Smooth muscle cell (in vitro differentiated cells): ENCODE measurements around the gene LHFPL2. TPM values are rescaled to one million over a fixed set of nuclear protein-coding genes. Genes with fewer than 3 reads are reported as not detected.

Experiments used
- DNase-seq: peaks from one replicate; lab custom pipeline; 2025; ENCODE audit not compliant: unreplicated experiment; lab: John Stamatoyannopoulos, UW
- H2AFZ ChIP-seq: fragments of 200-600 bp; sonication (generic); 2 replicates; pipeline ENCODE4 v1.6.0; 2016; ENCODE audit warnings: antibody characterized with exemption, low read depth, mild to moderate bottlenecking
- H3F3A ChIP-seq: fragments of 200-600 bp; sonication (generic); 2 replicates; pipeline ENCODE4 v1.6.0; 2017; ENCODE audit warnings: antibody characterized with exemption, low read depth
- H3K27ac ChIP-seq: fragments of 200-600 bp; sonication (generic); 2 replicates; pipeline ENCODE4 v1.5.1; 2016; ENCODE audit warnings: low read depth, mild to moderate bottlenecking
- H3K27me3 ChIP-seq: fragments of 200-600 bp; sonication (generic); 2 replicates; pipeline ENCODE4 v1.6.1; 2016; ENCODE audit warnings: low read depth, mild to moderate bottlenecking
- H3K36me3 ChIP-seq: fragments of 200-600 bp; sonication (generic); 2 replicates; pipeline ENCODE4 v1.5.1; 2016; ENCODE audit warnings: low read depth
- H3K4me1 ChIP-seq: fragments of 200-600 bp; sonication (generic); 2 replicates; pipeline ENCODE4 v1.5.1; 2016; ENCODE audit warnings: low read depth
- H3K4me2 ChIP-seq: fragments of 200-600 bp; sonication (generic); 2 replicates; pipeline ENCODE4 v1.6.0; 2016; ENCODE audit warnings: mild to moderate bottlenecking
- H3K4me3 ChIP-seq: fragments of 200-600 bp; sonication (generic); 2 replicates; pipeline ENCODE4 v1.5.1; 2016; ENCODE audit warnings: mild to moderate bottlenecking
- H3K79me2 ChIP-seq: fragments of 200-600 bp; sonication (generic); 2 replicates; pipeline ENCODE4 v1.6.0; 2016; ENCODE audit warnings: low read depth, mild to moderate bottlenecking
- H3K9ac ChIP-seq: fragments of 200-600 bp; sonication (generic); 2 replicates; pipeline ENCODE4 v1.6.0; 2016; ENCODE audit warnings: low read depth
- H3K9me3 ChIP-seq: fragments of 200-600 bp; sonication (generic); replicated peaks from 2 replicates; pipeline ENCODE4 v1.5.1; 2016; ENCODE audit warnings: low read depth
- H4K20me1 ChIP-seq: fragments of 200-600 bp; sonication (generic); 2 replicates; pipeline ENCODE4 v1.6.0; 2016; ENCODE audit warnings: low read depth
- WGBS: methylation state at CpG from one replicate; pipeline ENCODE4 v1.1.7; 2016; ENCODE audit warnings: low lambda C conversion rate; 5-methylcytosine and 5-hydroxymethylcytosine counted together
- polyA plus RNA-seq: library from polyadenylated mRNA; unstranded; fragments of >200 nt; fragmentation: Nextera tagmentation; extraction: Ambion mirVana; gene quantifications from 2 replicates; pipeline ENCODE4 v1.2.1, GENCODE V29; 2016
- total RNA-seq: library from RNA; depleted of rRNA; stranded (reverse); fragments of >200 nt; gene quantifications from 2 replicates; pipeline ENCODE4 v1.2.3, GENCODE V29; 2014
- TF ChIP-seq, protein P1 (sequence below): fragments of 200-600 bp; sonication (generic); IDR thresholded peaks from 2 replicates; pipeline ENCODE4 v1.5.1; 2017; ENCODE audit warnings: borderline replicate concordance, mild to moderate bottlenecking, antibody characterized with exemption; ENCODE audit not compliant: insufficient read depth, poor library complexity, severe bottlenecking

Gene LHFPL2
- total and polyA plus RNA-seq, 2 experiments from 2014 or later = 13.4 to 18.6 TPM

DNA sequence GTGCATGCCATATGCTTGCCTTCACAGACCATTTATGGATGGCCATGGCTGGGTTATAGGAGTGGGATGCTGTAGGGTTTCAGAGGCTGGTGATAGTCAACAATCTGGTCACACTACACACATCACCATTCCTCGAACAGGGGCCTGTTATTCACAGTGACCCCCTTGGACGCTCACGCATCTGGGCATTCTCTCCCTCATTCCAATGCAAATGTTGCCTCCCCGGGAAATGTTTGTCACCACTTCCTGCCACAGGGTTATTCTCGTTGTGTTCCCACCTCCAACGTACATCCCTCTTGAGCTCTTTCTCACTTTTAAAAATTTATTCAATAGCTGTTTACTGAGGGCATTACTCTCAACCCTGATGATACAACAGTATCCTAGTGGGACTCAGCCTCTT lies 152.8 kb downstream of the LHFPL2 start:
- no peak overlapping the region for H3K4me2 ChIP-seq
- 68% methylated on average over 6 of the region's 6 CpGs for WGBS
- H3K27ac ChIP-seq = peak overlapping the region; percentile 40
- H3K79me2 ChIP-seq = peaks cover 64% of the 10 kb centered on the region
- peaks cover 15% of the 10 kb centered on the region for H3K4me1 ChIP-seq
- no peak overlapping the region for H3K9ac ChIP-seq
- H4K20me1 ChIP-seq = peaks cover 8% of the 10 kb centered on the region
- H3K4me3 ChIP-seq = no peak overlapping the region
- H3K9me3 ChIP-seq = no peaks in the 10 kb centered on the region
- no peak overlapping the region for H2AFZ ChIP-seq
- TF ChIP-seq, protein P1, sequence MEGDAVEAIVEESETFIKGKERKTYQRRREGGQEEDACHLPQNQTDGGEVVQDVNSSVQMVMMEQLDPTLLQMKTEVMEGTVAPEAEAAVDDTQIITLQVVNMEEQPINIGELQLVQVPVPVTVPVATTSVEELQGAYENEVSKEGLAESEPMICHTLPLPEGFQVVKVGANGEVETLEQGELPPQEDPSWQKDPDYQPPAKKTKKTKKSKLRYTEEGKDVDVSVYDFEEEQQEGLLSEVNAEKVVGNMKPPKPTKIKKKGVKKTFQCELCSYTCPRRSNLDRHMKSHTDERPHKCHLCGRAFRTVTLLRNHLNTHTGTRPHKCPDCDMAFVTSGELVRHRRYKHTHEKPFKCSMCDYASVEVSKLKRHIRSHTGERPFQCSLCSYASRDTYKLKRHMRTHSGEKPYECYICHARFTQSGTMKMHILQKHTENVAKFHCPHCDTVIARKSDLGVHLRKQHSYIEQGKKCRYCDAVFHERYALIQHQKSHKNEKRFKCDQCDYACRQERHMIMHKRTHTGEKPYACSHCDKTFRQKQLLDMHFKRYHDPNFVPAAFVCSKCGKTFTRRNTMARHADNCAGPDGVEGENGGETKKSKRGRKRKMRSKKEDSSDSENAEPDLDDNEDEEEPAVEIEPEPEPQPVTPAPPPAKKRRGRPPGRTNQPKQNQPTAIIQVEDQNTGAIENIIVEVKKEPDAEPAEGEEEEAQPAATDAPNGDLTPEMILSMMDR = no peak
- peaks cover 16% of the 10 kb centered on the region for H3F3A ChIP-seq
- no peak for DNase-seq
- no peaks in the 10 kb centered on the region for H3K27me3 ChIP-seq
- H3K36me3 ChIP-seq = no peaks in the 10 kb centered on the region

DNA sequence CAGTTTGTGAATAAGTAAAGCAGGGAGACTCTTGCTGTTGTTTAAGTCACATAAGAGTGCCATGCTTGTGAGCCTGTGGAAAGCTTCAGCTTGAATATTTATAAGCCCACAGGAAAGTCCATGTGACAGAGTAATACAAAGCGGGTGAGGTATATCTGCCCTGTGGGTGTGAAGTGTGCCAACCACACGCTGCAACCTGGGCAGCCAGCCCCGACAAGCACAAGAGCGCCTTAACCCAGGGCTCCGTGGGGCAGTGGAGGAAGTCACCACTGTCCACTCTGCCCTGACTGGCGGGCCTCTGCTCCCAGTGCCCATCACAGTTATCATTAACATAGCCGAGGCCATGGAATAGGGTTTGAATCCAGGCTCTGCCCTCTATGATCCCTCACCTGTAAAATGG lies 155.9 kb downstream of the LHFPL2 start:
- no peaks in the 10 kb centered on the region for H3K9me3 ChIP-seq
- TF ChIP-seq, protein P1 = no peak
- H3K4me3 ChIP-seq = no peak overlapping the region
- H3K27me3 ChIP-seq = no peaks in the 10 kb centered on the region
- peaks cover 39% of the 10 kb centered on the region for H3K79me2 ChIP-seq
- H3K36me3 ChIP-seq = no peaks in the 10 kb centered on the region
- no peak overlapping the region for H2AFZ ChIP-seq
- H3K4me1 ChIP-seq = peaks cover 15% of the 10 kb centered on the region
- H3K9ac ChIP-seq = no peak overlapping the region
- no peak overlapping the region for H3K4me2 ChIP-seq
- H3F3A ChIP-seq = peaks cover 6% of the 10 kb centered on the region
- H3K27ac ChIP-seq = no peak overlapping the region
- DNase-seq = no peak
- peaks cover 1% of the 10 kb centered on the region for H4K20me1 ChIP-seq
- WGBS = 97% methylated on average over 7 of the region's 7 CpGs

DNA sequence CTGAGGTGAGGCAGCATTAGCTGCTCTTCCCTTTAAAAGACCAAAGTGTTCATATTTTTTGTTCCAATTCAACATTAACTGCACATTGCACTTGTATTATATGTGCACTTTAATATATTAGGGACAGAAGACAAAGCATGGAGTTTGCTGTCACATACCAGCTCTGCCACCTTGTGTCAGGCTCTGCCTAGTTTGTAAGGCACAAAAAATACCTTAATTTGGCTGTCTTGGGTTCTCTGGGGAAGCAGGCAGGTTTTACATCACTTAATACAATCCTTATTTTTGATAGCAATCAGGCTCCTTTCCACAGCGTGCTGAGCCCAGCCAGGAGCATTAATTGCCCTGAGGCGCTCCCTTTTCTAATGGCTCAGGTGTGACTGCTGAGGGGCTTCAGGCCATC lies 156.3 kb downstream of the LHFPL2 start:
- Histone ChIP-seq H3K4me1 (peaks cover 15% of the 10 kb centered on the region), H3K4me3 (no peak overlapping the region), H3K4me2 (no peak overlapping the region), H2AFZ (no peak overlapping the region), H3K27me3 (no peaks in the 10 kb centered on the region), H4K20me1 (no peaks in the 10 kb centered on the region), H3K36me3 (no peaks in the 10 kb centered on the region), H3K79me2 (peaks cover 34% of the 10 kb centered on the region), H3K9me3 (no peaks in the 10 kb centered on the region), H3K9ac (no peak overlapping the region), H3F3A (peaks cover 6% of the 10 kb centered on the region), H3K27ac (no peak overlapping the region)
- 78% methylated on average over 2 of the region's 2 CpGs for WGBS
- TF ChIP-seq, protein P1 = no peak
- no peak for DNase-seq

DNA sequence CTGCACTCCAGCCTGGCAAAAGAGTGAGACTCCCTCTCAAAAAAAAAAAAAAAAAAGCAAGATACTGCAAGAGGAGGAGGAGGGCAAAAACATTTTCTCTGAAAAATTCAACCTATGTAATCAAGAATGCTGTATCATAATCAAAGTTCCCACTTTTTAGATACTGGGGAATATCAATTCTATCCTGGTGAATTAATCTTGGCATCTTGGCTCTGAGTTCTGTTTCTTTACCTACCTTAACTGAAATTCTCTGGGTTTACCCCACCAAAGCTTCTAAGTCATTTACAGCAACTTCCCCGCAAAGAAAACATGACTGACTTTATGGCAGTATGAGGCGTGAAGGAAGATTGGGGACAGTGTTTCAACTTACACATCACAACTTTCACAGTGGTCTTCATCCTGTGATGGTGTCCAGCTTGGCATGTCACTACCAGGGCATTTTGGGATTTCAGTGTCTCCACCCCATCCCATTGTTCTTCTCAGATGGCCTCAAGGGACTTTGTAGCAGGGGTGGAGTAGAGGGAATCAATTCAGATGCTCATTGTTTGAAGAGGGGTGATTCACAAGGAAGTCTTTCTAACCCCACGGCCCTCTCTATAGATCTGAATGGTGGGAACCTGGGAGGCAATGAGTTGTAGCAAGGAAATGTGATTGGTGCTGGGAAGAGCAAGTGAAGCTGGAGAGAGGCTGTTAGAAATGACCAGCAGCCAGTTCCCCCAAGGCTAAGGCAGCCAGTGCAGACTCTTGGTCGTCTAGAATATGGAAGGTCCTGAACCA lies 157.7 kb downstream of the LHFPL2 start:
- Histone ChIP-seq H3K4me1 (peaks cover 7% of the 10 kb centered on the region), H3K4me3 (no peak overlapping the region), H3K9ac (no peak overlapping the region), H3F3A (peaks cover 5% of the 10 kb centered on the region), H3K79me2 (peaks cover 22% of the 10 kb centered on the region), H3K36me3 (no peaks in the 10 kb centered on the region), H3K27me3 (no peaks in the 10 kb centered on the region), H3K27ac (no peak overlapping the region), H4K20me1 (no peaks in the 10 kb centered on the region), H3K4me2 (no peak overlapping the region), H2AFZ (no peak overlapping the region), H3K9me3 (no peaks in the 10 kb centered on the region)
- DNase-seq = no peak
- TF ChIP-seq, protein P1 = no peak
- WGBS = 87% methylated on average over 4 of the region's 4 CpGs
